HL-60 (cell line): Measurements from ENCODE around the gene NUP62.

Experiments
- CTCF ChIP-seq: IDR thresholded peaks from one replicate; pipeline ENCODE4 v1.5.1; 2011; ENCODE audit warnings: low read length, control low read depth, inconsistent platforms; ENCODE audit not compliant: insufficient read depth
- GABPA ChIP-seq: IDR thresholded peaks from 2 replicates; pipeline ENCODE4 v1.6.1; 2012; ENCODE audit warnings: low read depth
- POLR2AphosphoS5 ChIP-seq: IDR thresholded peaks from 2 replicates; pipeline ENCODE4 v1.6.1; 2012; ENCODE audit warnings: low read depth
- SPI1 ChIP-seq: IDR thresholded peaks from 2 replicates; pipeline ENCODE4 v1.6.1; 2012; ENCODE audit warnings: low read depth, mild to moderate bottlenecking, borderline replicate concordance
- TF ChIP-seq, protein P1 (sequence below): IDR thresholded peaks from 2 replicates; pipeline ENCODE4 v1.6.1; 2012; ENCODE audit warnings: low read depth; ENCODE audit not compliant: insufficient replicate concordance

- TF ChIP-seq CTCF (no peak), POLR2AphosphoS5 (no peak), SPI1 (no peak), GABPA (no peak)
- TF ChIP-seq, protein P1, sequence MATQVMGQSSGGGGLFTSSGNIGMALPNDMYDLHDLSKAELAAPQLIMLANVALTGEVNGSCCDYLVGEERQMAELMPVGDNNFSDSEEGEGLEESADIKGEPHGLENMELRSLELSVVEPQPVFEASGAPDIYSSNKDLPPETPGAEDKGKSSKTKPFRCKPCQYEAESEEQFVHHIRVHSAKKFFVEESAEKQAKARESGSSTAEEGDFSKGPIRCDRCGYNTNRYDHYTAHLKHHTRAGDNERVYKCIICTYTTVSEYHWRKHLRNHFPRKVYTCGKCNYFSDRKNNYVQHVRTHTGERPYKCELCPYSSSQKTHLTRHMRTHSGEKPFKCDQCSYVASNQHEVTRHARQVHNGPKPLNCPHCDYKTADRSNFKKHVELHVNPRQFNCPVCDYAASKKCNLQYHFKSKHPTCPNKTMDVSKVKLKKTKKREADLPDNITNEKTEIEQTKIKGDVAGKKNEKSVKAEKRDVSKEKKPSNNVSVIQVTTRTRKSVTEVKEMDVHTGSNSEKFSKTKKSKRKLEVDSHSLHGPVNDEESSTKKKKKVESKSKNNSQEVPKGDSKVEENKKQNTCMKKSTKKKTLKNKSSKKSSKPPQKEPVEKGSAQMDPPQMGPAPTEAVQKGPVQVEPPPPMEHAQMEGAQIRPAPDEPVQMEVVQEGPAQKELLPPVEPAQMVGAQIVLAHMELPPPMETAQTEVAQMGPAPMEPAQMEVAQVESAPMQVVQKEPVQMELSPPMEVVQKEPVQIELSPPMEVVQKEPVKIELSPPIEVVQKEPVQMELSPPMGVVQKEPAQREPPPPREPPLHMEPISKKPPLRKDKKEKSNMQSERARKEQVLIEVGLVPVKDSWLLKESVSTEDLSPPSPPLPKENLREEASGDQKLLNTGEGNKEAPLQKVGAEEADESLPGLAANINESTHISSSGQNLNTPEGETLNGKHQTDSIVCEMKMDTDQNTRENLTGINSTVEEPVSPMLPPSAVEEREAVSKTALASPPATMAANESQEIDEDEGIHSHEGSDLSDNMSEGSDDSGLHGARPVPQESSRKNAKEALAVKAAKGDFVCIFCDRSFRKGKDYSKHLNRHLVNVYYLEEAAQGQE = no peak
These were observed 10.6 kb upstream of the NUP62 start for GRCh38 chr19:49939721-49940481.
